Vagina (tissue), 2 donors: ENCODE data around the gene MTHFD1. TPM values are rescaled to one million over a fixed set of nuclear protein-coding genes. Genes with fewer than 3 reads are reported as not detected.

Experiments used
- DNase-seq, 2 donors: peaks; one replicate each; pipeline ENCODE4 v3.0.0-alpha.2; 2017; ENCODE audit errors: extremely low spot score in 2 of 2
- H3K27ac ChIP-seq: fragments of 200-600 bp; sonication (generic); one replicate; pipeline ENCODE4 v1.5.1; 2019
- H3K27me3 ChIP-seq: fragments of 200-600 bp; sonication (generic); one replicate; pipeline ENCODE4 v1.5.1; 2019
- H3K36me3 ChIP-seq, 2 donors: fragments of 200-600 bp; sonication (generic); one replicate each; pipeline ENCODE4 v1.5.1; 2017 to 2019
- H3K4me1 ChIP-seq: fragments of 200-600 bp; sonication (generic); one replicate; pipeline ENCODE4 v1.5.1; 2019
- H3K4me3 ChIP-seq, 2 donors: fragments of 200-600 bp; sonication (generic); 1 replicate in 1 of 2; 2 replicates in 1 of 2; pipeline ENCODE4 v1.5.1; 2016 to 2019
- H3K9me3 ChIP-seq: fragments of 200-600 bp; sonication (generic); one replicate; pipeline ENCODE4 v1.5.1; 2019
- POLR2A ChIP-seq, 2 donors: fragments of 450-650 bp; IDR thresholded peaks; one replicate each; pipeline ENCODE4 v1.6.1; 2017; ENCODE audit warnings: antibody characterized with exemption in 2 of 2, mild to moderate bottlenecking in 2 of 2, moderate library complexity in 2 of 2
- POLR2AphosphoS5 ChIP-seq, 2 donors: sonication (generic); formaldehyde crosslinking; IDR thresholded peaks; one replicate each; pipeline ENCODE4 v1.9.0; 2017; ENCODE audit warnings: antibody characterized with exemption in 2 of 2, mild to moderate bottlenecking in 2 of 2, low read depth in 1 of 2; ENCODE audit not compliant: insufficient read depth in 1 of 2
- intact Hi-C: fragments of 100-400 bp; cut with DNase I; formaldehyde crosslinking; loops from one replicate; pipeline ENCODE4 v1.15.1; 2023
- total RNA-seq: library from RNA; depleted of rRNA; stranded (reverse); fragments of >200 nt; gene quantifications from one replicate; pipeline ENCODE4 v1.2.3, GENCODE V29; 2016
- TF ChIP-seq, protein P1 (sequence below), 3 experiments: fragments of 450-650 bp in 2 of 3; fragments of 200-600 bp in 1 of 3; sonication (generic) in 1 of 3; IDR thresholded peaks; one replicate each; pipeline ENCODE4 v1.5.1; 2017 to 2019; ENCODE audit warnings: antibody characterized with exemption in 3 of 3, mild to moderate bottlenecking in 2 of 3, moderate library complexity in 2 of 3

The MTHFD1 gene
- total RNA-seq, 1 donor from 2014 or later, result 40.3 TPM

DNA sequence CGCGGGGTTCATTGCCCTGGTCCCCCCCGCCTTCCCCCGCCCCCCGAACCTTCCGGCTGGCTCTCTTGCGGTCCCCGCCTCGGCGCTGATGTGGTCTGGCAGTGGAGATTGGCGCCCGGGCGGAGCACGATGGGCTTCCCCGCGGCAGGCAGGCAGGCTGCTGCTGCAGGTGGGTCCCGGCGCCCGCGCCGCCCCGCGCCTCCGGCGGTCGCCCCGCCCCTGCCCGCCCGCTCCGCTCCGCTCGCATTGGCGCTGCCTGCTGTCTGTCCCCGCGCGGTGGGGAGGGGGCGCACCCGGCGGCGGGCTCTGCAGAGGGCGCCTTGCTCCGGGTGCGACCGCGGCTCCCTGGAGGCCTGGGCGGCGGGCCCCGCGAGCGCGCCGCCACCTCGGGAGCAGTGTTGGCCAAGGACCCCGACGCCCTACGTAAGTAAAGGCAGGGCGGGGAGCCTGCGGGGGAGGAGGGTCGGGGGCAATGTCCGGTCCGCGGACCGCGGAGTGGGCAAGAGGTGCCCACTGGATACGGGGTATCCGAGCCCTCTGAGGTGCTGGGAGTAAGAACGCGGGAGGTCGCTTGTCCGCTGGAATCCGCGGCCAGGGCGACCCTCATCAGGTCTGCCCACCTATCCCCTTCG is 77.2 kb downstream of the MTHFD1 start, which contains the start of gene AKAP5:
Gene AKAP5, plus strand, starts transcription at position 309 of the 632 bp plus-strand sequence. CDS start 2,896 bp downstream, outside the sequence.
- Histone ChIP-seq H3K4me3 (peak within 1 kb of the TSS; percentile 75 to 84), H3K27me3 (no peaks in the 10 kb centered on the region), H3K4me1 (peaks cover 14% of the 10 kb centered on the region), H3K9me3 (no peaks in the 10 kb centered on the region), H3K27ac (peak within 1 kb of the TSS; percentile 68), H3K36me3 (no peaks in the 10 kb centered on the region)
- intact Hi-C loops, result no loop called here
- no peak for TF ChIP-seq POLR2A (IDR thresholded peaks at IDR 0.05)
- TF ChIP-seq POLR2AphosphoS5 (IDR thresholded peaks at IDR 0.05; ENCODE audit: insufficient read depth in 1 of 2, low read depth in 1 of 2), result no peak
- TF ChIP-seq, protein P1, sequence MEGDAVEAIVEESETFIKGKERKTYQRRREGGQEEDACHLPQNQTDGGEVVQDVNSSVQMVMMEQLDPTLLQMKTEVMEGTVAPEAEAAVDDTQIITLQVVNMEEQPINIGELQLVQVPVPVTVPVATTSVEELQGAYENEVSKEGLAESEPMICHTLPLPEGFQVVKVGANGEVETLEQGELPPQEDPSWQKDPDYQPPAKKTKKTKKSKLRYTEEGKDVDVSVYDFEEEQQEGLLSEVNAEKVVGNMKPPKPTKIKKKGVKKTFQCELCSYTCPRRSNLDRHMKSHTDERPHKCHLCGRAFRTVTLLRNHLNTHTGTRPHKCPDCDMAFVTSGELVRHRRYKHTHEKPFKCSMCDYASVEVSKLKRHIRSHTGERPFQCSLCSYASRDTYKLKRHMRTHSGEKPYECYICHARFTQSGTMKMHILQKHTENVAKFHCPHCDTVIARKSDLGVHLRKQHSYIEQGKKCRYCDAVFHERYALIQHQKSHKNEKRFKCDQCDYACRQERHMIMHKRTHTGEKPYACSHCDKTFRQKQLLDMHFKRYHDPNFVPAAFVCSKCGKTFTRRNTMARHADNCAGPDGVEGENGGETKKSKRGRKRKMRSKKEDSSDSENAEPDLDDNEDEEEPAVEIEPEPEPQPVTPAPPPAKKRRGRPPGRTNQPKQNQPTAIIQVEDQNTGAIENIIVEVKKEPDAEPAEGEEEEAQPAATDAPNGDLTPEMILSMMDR (IDR thresholded peaks at IDR 0.05), result no peak
- no peak for DNase-seq

DNA sequence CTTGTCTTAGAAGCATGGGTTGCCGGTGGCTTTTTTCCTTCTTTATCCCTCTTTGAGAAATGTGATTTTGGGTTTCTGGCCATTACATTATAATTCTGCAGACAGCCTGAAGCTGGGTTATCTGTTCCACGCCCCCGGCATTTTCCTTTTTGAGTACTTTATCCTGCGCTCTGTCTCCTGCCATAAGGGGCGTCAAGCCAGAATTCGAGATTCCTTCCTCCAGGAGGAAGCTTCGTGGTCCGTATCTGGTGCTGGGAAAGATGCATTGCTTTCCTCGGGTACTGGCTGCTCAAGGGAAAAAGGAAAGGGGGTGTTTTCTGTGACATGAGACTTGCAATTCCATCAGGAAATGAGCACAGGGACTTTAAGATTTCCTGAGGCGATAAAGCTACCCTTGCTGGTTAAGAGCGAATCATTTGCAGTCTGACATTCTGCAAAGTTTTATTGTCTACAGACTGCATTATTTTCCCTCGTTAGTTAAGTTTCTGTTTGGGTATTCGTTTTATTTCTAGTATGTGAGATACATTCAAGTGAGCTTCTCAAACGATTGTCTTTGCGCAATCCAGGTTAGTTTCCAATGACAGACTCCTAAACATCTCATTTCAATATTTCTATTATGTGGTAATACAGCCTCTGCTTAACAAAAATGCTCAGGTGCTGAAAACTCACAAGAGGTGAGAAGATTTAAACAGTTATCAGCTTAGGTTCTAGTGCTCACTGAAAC is 77.8 kb downstream of the MTHFD1 start:
- H3K36me3 ChIP-seq, result no peaks in the 10 kb centered on the region
- intact Hi-C loops, result no loop called here
- DNase-seq, result no peak
- peaks cover 14% of the 10 kb centered on the region for H3K4me1 ChIP-seq
- TF ChIP-seq POLR2AphosphoS5 (IDR thresholded peaks at IDR 0.05; ENCODE audit: insufficient read depth in 1 of 2, low read depth in 1 of 2) (no peak), POLR2A (IDR thresholded peaks at IDR 0.05) (no peak)
- TF ChIP-seq, protein P1 (IDR thresholded peaks at IDR 0.05), result no peak
- H3K27ac ChIP-seq, result peak overlapping the region; percentile 68
- no peaks in the 10 kb centered on the region for H3K9me3 ChIP-seq
- H3K4me3 ChIP-seq, result peak overlapping the region; percentile 75 to 84
- no peaks in the 10 kb centered on the region for H3K27me3 ChIP-seq

DNA sequence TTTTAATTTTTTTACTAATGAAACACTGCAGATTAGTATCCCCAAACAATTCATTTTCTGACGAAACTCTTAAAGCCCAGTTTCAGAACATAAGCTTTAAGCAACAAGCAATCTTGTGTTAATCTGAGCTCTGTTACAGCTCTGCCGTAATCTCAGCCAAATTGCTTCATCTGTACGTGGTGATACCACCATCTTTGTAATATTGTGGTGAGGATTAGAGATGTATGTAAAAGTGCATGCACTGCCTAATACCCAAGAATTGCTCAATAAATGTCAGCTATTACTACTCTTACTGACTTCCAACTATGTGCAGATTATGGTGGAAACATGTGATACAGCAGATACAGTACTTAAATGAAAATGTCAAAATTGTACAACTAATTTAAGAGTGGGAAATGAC is 78.9 kb downstream of the MTHFD1 start:
- DNase-seq, result no peak
- Histone ChIP-seq H3K36me3 (no peaks in the 10 kb centered on the region), H3K4me1 (peaks cover 14% of the 10 kb centered on the region), H3K9me3 (no peaks in the 10 kb centered on the region), H3K27ac (no peak overlapping the region), H3K4me3 (no peak overlapping the region), H3K27me3 (no peaks in the 10 kb centered on the region)
- TF ChIP-seq POLR2A (IDR thresholded peaks at IDR 0.05) (no peak), POLR2AphosphoS5 (IDR thresholded peaks at IDR 0.05; ENCODE audit: insufficient read depth in 1 of 2, low read depth in 1 of 2) (no peak)
- intact Hi-C loops, result no loop called here

DNA sequence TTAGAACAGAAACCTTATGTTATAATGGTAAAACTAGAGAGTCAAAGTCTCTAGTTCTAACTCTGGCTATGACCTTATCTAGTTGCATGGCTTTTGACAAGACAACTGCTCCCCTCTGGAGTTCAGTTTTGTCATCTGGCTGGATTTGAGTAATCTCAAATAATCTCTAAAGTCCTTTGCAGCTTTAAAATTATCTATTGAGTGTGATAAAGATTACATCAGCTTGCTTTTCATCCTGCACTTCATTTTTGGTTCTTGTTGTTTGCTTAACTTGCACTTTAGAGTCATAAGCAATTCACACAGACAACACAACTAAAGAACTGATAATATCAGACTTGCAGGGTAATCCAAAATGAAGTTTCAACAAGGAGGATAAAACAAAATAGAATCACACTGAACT is 79.4 kb downstream of the MTHFD1 start:
- no peak for TF ChIP-seq POLR2A (IDR thresholded peaks at IDR 0.05)
- TF ChIP-seq, protein P1 (IDR thresholded peaks at IDR 0.05), result no peak
- no peak for TF ChIP-seq POLR2AphosphoS5 (IDR thresholded peaks at IDR 0.05; ENCODE audit: insufficient read depth in 1 of 2, low read depth in 1 of 2)
- intact Hi-C loops, result no loop called here

DNA sequence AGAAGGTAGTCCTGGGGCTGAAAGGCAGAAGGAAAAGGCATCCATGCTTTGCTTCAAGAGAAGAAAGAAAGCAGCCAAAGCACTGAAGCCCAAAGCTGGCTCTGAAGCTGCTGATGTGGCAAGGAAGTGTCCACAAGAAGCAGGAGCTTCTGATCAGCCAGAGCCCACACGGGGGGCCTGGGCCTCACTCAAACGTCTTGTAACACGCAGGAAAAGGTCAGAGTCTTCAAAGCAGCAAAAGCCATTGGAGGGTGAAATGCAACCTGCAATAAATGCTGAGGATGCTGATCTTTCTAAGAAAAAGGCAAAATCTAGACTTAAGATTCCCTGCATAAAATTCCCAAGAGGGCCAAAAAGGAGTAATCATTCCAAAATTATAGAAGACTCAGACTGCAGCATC is 80.3 kb downstream of the MTHFD1 start:
- no peak for TF ChIP-seq POLR2A (IDR thresholded peaks at IDR 0.05)
- TF ChIP-seq, protein P1 (IDR thresholded peaks at IDR 0.05), result no peak
- intact Hi-C loops, result no loop called here
- H3K27ac ChIP-seq, result no peak overlapping the region
- H3K9me3 ChIP-seq, result no peaks in the 10 kb centered on the region
- no peak overlapping the region for H3K4me3 ChIP-seq
- H3K27me3 ChIP-seq, result no peaks in the 10 kb centered on the region
- peaks cover 14% of the 10 kb centered on the region for H3K4me1 ChIP-seq
- no peak for DNase-seq
- no peaks in the 10 kb centered on the region for H3K36me3 ChIP-seq

More for the DNA sequence above, 79.4 kb downstream of the MTHFD1 start:
- H3K4me1 ChIP-seq, result peaks cover 14% of the 10 kb centered on the region
- no peak overlapping the region for H3K4me3 ChIP-seq
- H3K27ac ChIP-seq, result no peak overlapping the region
- H3K9me3 ChIP-seq, result no peaks in the 10 kb centered on the region
- DNase-seq, result no peak
- no peaks in the 10 kb centered on the region for H3K27me3 ChIP-seq
- no peaks in the 10 kb centered on the region for H3K36me3 ChIP-seq
